ENCODE measurements around the gene MST1R. TPM values are rescaled to one million over a fixed set of nuclear protein-coding genes. Genes with fewer than 3 reads are reported as not detected.
A peak's percentile ranks its signal among the peaks of the same experiment; 100 is the strongest.
"Not testable (repeated sequence)": the region's sequence is repeated elsewhere in the genome, so short reads cannot be mapped to it uniquely, and the experiment has no call there.

MST1R gene
- polyA plus RNA-seq, 1 experiment = 0.64 TPM

GRCh38 chr3:49906073-49906743, 2.5 kb upstream of the MST1R start:
- peak; percentile 85 for TF ChIP-seq CTCF (IDR thresholded peaks at IDR 0.05; ENCODE audit: insufficient read depth, low read depth, low read length)
- Histone ChIP-seq H3K4me3 (ENCODE audit: low read depth, low read length) (peak overlapping the region; percentile 19; the same call in 1 of the 2 replicates), H3K36me3 (ENCODE audit: control insufficient read depth, insufficient read depth, low read length) (peaks cover 5% of the 10 kb centered on the region), H3K27me3 (ENCODE audit: control insufficient read depth, insufficient read depth, low read length) (no peaks in the 10 kb centered on the region)
- ChIA-PET POLR2A (interaction anchor here (0.6 kb wide), 1 partner anchor 103 kb away, joined by 5 read pairs; the partner anchor contains the start of gene INKA1), CTCF (interaction anchor here (0.7 to 6.7 kb wide), 13 partner anchors 9 to 367 kb away, joined by 3 to 43 read pairs (median 4); partner anchors contain the start of genes INKA1, IP6K1 and MON1A)
- no peak for DNase-seq (ENCODE audit: low read depth)

- DNase-seq (ENCODE audit: low read depth); POLR2A ChIA-PET: not testable (repeated sequence)
- CTCF ChIA-PET = interaction anchor here (1.5 kb wide), 1 partner anchor 365 kb away, joined by 3 read pairs; no protein-coding TSS in a partner anchor
These were observed 775 bp upstream of the MST1R start for GRCh38 chr3:49904448-49904847.

GRCh38 chr3:49902511-49903345, 945 bp downstream of the MST1R start:
- TF ChIP-seq CTCF (IDR thresholded peaks at IDR 0.05; ENCODE audit: insufficient read depth, low read depth, low read length) = no peak

More at GRCh38 chr3:49904448-49904847, 775 bp upstream of the MST1R start:
- H3K4me3 ChIP-seq (ENCODE audit: low read depth, low read length); H3K36me3 ChIP-seq (ENCODE audit: control insufficient read depth, insufficient read depth, low read length); H3K27me3 ChIP-seq (ENCODE audit: control insufficient read depth, insufficient read depth, low read length): not testable (repeated sequence)

GRCh38 chr3:49901366-49902339, 2.0 kb downstream of the MST1R start:
- TF ChIP-seq CTCF (IDR thresholded peaks at IDR 0.05; ENCODE audit: insufficient read depth, low read depth, low read length) = no peak
- H3K36me3 ChIP-seq (ENCODE audit: control insufficient read depth, insufficient read depth, low read length) = no peaks in the 10 kb centered on the region
- no peak for DNase-seq (ENCODE audit: low read depth)
- H3K27me3 ChIP-seq (ENCODE audit: control insufficient read depth, insufficient read depth, low read length) = no peaks in the 10 kb centered on the region
- POLR2A ChIA-PET = no interaction called here
- CTCF ChIA-PET = interaction anchor here (0.8 to 1.5 kb wide), 5 partner anchors 25 to 98 kb away, joined by 3 to 8 read pairs (median 4); partner anchors contain the start of gene INKA1
- no peak overlapping the region for H3K4me3 ChIP-seq (ENCODE audit: low read depth, low read length)

More at GRCh38 chr3:49902511-49903345, 945 bp downstream of the MST1R start:
- ChIA-PET CTCF (interaction anchor here (0.6 to 1.5 kb wide), 2 partner anchors 18 to 99 kb away, joined by 4 read pairs; partner anchors contain the start of gene INKA1), POLR2A (no interaction called here)
- Histone ChIP-seq H3K27me3 (ENCODE audit: control insufficient read depth, insufficient read depth, low read length) (no peaks in the 10 kb centered on the region), H3K4me3 (ENCODE audit: low read depth, low read length) (no peak overlapping the region), H3K36me3 (ENCODE audit: control insufficient read depth, insufficient read depth, low read length) (no peaks in the 10 kb centered on the region)
- DNase-seq (ENCODE audit: low read depth) = no peak

- H3K36me3 ChIP-seq (ENCODE audit: control insufficient read depth, insufficient read depth, low read length) = no peaks in the 10 kb centered on the region
- no peaks in the 10 kb centered on the region for H3K27me3 ChIP-seq (ENCODE audit: control insufficient read depth, insufficient read depth, low read length)
- H3K4me3 ChIP-seq (ENCODE audit: low read depth, low read length) = no peak overlapping the region
- CTCF ChIA-PET = interaction anchor here (1.3 to 1.5 kb wide), 3 partner anchors 24 to 61 kb away, joined by 3 to 4 read pairs (median 3); no protein-coding TSS in a partner anchor
- no peak for TF ChIP-seq CTCF (IDR thresholded peaks at IDR 0.05; ENCODE audit: insufficient read depth, low read depth, low read length)
- POLR2A ChIA-PET = no interaction called here
- DNase-seq (ENCODE audit: low read depth) = no peak
These were observed 3.1 kb downstream of the MST1R start for GRCh38 chr3:49900491-49901153.

Measured in BJ (cell line).